CD8-positive, alpha-beta memory T cell (primary cell): ENCODE data around the gene PHF8. TPM values are rescaled to one million over a fixed set of nuclear protein-coding genes. Genes with fewer than 3 reads are reported as not detected.

ENCODE experiments used
- CTCF ChIA-PET: fragments of 350-600 bp; sonication (Branson Sonifier 250); formaldehyde crosslinking; loops from one replicate; lab custom pipeline; 2021; ENCODE audit warnings: antibody characterized with exemption; lab: Charles Lee
- POLR2A ChIA-PET: fragments of 350-600 bp; sonication (Branson Sonifier 250); formaldehyde crosslinking; loops from one replicate; lab custom pipeline; 2021; ENCODE audit warnings: antibody characterized with exemption; lab: Charles Lee
- DNase-seq, 5 donors: peaks; one replicate each; pipeline versions ENCODE4 v3.0.0 to v3.0.0-alpha.2; 2020 to 2022; ENCODE audit warnings: mixed read lengths in 1 of 5
- H3K27ac ChIP-seq: one replicate; pipeline ENCODE4 v1.7.0; 2013; ENCODE audit warnings: low read depth, mild to moderate bottlenecking, low read length, moderate library complexity
- H3K27me3 ChIP-seq: 2 replicates; pipeline ENCODE4 v1.7.0; 2013; ENCODE audit warnings: low read length, mild to moderate bottlenecking; ENCODE audit not compliant: insufficient read depth, poor library complexity, severe bottlenecking
- H3K36me3 ChIP-seq: 2 replicates; pipeline ENCODE4 v1.7.0; 2013; ENCODE audit warnings: mild to moderate bottlenecking, low read length, moderate library complexity; ENCODE audit not compliant: insufficient read depth
- H3K4me1 ChIP-seq: 2 replicates; pipeline ENCODE4 v1.7.0; 2013; ENCODE audit warnings: mild to moderate bottlenecking, low read length, moderate library complexity; ENCODE audit not compliant: insufficient read depth
- H3K4me3 ChIP-seq: 2 replicates; pipeline ENCODE4 v1.7.0; 2013; ENCODE audit warnings: mild to moderate bottlenecking, low read length
- H3K9me3 ChIP-seq: 2 replicates; pipeline ENCODE4 v1.7.0; 2013; ENCODE audit warnings: mild to moderate bottlenecking, low read length
- H3K27ac Mint-ChIP-seq, 8 donors: one replicate each; pipeline ENCODE4 v1.8.0; 2020 to 2021; ENCODE audit warnings: mixed read lengths in 8 of 8, mild to moderate bottlenecking in 6 of 8, inconsistent platforms in 3 of 8, moderate library complexity in 3 of 8
- H3K27me3 Mint-ChIP-seq, 2 donors: one replicate each; pipeline ENCODE4 v1.8.0; 2020 to 2021; ENCODE audit warnings: mixed read lengths in 2 of 2, mild to moderate bottlenecking in 1 of 2, moderate library complexity in 1 of 2
- H3K36me3 Mint-ChIP-seq, 3 donors: one replicate each; pipeline ENCODE4 v1.8.0; 2020 to 2021; ENCODE audit warnings: mixed read lengths in 3 of 3, inconsistent platforms in 1 of 3, mild to moderate bottlenecking in 1 of 3
- H3K4me1 Mint-ChIP-seq, 3 donors: one replicate each; pipeline ENCODE4 v1.8.0; 2020 to 2021; ENCODE audit warnings: mixed read lengths in 3 of 3, inconsistent platforms in 1 of 3, mild to moderate bottlenecking in 1 of 3
- H3K4me3 Mint-ChIP-seq, 7 donors: one replicate each; pipeline ENCODE4 v1.8.0; 2020 to 2021; ENCODE audit warnings: mixed read lengths in 7 of 7, mild to moderate bottlenecking in 6 of 7, moderate library complexity in 4 of 7, inconsistent platforms in 2 of 7
- H3K9me3 Mint-ChIP-seq, 5 donors: one replicate each; pipeline ENCODE4 v1.8.0; 2020 to 2022; ENCODE audit warnings: mixed read lengths in 5 of 5, mild to moderate bottlenecking in 3 of 5, moderate library complexity in 2 of 5, inconsistent platforms in 1 of 5
- polyA plus RNA-seq: library from polyadenylated mRNA; unstranded; fragments of 300-500 nt; fragmentation: Illumina TruSeq; gene quantifications from one replicate; pipeline ENCODE4 v1.2.3, GENCODE V29; 2021
- total RNA-seq, 2 experiments: library from RNA; stranded (reverse); gene quantifications; one replicate each; pipeline ENCODE4 v1.2.3, GENCODE V29; 2021

Gene PHF8
- total and polyA plus RNA-seq, 3 experiments from 2014 or later = 18.7 to 45.5 (median 42.7) TPM

DNA sequence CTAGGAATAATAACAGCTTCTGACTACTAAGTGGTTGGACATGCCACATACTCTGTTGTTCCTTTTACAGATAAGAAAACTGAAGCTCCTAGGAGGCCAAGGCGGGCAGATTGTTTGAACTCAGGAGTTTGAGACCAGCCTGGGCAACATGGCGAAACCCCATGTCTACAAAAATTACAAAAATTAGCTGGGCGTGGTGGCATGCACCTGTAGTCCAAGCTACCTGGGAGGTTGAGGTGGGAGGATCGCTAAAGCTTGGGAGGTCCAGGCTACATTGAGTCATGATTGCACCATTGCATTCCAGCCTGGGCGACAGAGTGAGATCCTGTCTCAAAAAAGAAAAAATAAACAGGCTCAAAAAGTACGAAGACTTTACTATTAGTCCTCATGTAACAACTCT is 30.6 kb upstream of the PHF8 start:
- peaks cover 0 to 15% (median 0%) of the 10 kb centered on the region in 3 donors for H3K36me3 Mint-ChIP-seq
- Histone ChIP-seq H3K27me3 (no peaks in the 10 kb centered on the region), H3K4me3 (no peak overlapping the region), H3K36me3 (no peaks in the 10 kb centered on the region), H3K9me3 (no peaks in the 10 kb centered on the region), H3K4me1 (no peaks in the 10 kb centered on the region), H3K27ac (no peak overlapping the region)
- ChIA-PET POLR2A (no interaction called here), CTCF (no interaction called here)
- H3K9me3 Mint-ChIP-seq = no peaks in the 10 kb centered on the region
- DNase-seq = no peak
- no peak overlapping the region for H3K27ac Mint-ChIP-seq
- H3K4me1 Mint-ChIP-seq = no peaks in the 10 kb centered on the region
- H3K27me3 Mint-ChIP-seq = no peaks in the 10 kb centered on the region
- no peak overlapping the region for H3K4me3 Mint-ChIP-seq

DNA sequence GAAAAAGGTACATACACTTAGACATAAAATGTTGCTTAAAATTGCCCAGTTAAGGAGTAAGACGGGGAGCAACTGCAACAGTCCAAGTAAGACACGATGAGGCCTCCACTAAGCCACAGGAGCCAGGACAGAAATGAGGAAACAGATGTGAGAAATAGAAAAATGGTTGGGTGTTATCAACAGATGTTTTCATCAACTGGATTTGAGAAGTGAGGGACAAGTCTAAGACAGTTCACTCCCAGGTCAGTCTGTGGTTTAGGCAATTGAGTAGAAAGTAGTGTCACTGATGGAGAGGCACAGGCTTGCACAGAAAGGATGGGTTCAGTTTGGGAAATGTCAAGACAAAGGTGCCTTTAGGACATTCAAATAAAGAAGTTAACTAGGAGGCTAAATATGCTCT is 23.5 kb upstream of the PHF8 start:
- H3K9me3 ChIP-seq = no peaks in the 10 kb centered on the region
- peaks cover 0 to 3% of the 10 kb centered on the region in 2 donors for H3K27me3 Mint-ChIP-seq
- H3K4me1 ChIP-seq = no peaks in the 10 kb centered on the region
- H3K4me1 Mint-ChIP-seq = no peaks in the 10 kb centered on the region
- H3K27ac ChIP-seq = no peak overlapping the region
- no peaks in the 10 kb centered on the region for H3K36me3 ChIP-seq
- H3K27ac Mint-ChIP-seq = peak overlapping the region in 1 of 8 donors; percentile 58
- ChIA-PET CTCF (no interaction called here), POLR2A (no interaction called here)
- no peak overlapping the region for H3K4me3 ChIP-seq
- H3K4me3 Mint-ChIP-seq = no peak overlapping the region
- H3K27me3 ChIP-seq = no peaks in the 10 kb centered on the region
- DNase-seq = no peak
- H3K9me3 Mint-ChIP-seq = no peaks in the 10 kb centered on the region
- peaks cover 0 to 4% (median 2%) of the 10 kb centered on the region in 3 donors for H3K36me3 Mint-ChIP-seq

DNA sequence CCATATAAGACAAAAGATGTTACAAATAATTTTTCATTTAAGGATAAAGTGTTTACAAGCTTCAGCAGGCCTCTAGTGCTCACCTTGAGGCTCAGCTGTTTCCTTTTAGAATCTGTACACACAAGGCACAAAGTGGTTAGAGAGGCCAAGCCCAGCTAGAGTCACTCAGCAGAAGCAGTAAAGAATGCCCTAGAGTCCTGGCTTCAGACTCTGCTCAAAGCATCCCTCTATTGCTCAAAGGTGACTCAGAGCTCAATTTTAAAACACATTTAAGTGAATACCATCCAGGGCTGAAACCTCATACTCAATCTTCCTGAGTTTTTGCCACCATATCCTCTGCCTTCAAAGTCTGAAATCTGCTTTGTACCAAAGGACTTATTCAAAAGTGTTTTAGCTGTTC is 22.6 kb upstream of the PHF8 start:
- peaks cover 0 to 4% (median 2%) of the 10 kb centered on the region in 3 donors for H3K36me3 Mint-ChIP-seq
- H3K27me3 Mint-ChIP-seq = peaks cover 0 to 3% of the 10 kb centered on the region in 2 donors
- Histone ChIP-seq H3K27ac (no peak overlapping the region), H3K36me3 (no peaks in the 10 kb centered on the region), H3K27me3 (no peaks in the 10 kb centered on the region), H3K9me3 (no peaks in the 10 kb centered on the region), H3K4me1 (no peaks in the 10 kb centered on the region), H3K4me3 (no peak overlapping the region)
- H3K4me3 Mint-ChIP-seq = no peak overlapping the region
- no peaks in the 10 kb centered on the region for H3K4me1 Mint-ChIP-seq
- no peak overlapping the region for H3K27ac Mint-ChIP-seq
- CTCF ChIA-PET = no interaction called here
- no peaks in the 10 kb centered on the region for H3K9me3 Mint-ChIP-seq
- DNase-seq = no peak
- POLR2A ChIA-PET = no interaction called here

DNA sequence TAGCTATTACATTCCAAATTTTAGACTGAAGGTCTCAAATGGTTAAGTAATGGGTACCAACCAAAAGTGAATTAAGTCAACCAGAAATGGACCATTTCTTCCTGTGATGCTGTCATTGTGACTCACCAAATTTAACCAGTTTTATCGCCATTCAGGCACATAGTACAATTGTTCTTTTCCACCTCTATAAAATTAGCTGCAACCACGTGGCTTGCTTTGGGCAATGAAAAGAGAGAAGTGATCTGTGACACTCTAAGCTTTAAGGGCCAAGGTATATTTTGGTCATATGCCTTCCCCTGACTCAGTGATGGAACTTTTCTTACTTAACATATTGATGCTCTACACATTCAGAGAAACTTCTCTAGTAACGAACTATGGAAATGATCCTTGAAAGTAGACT is 20.3 kb upstream of the PHF8 start:
- H3K27me3 Mint-ChIP-seq = peaks cover 0 to 3% of the 10 kb centered on the region in 2 donors
- H3K4me1 Mint-ChIP-seq = no peaks in the 10 kb centered on the region
- no peak overlapping the region for H3K4me3 Mint-ChIP-seq
- ChIA-PET CTCF (no interaction called here), POLR2A (no interaction called here)
- peaks cover 0 to 2% (median 0%) of the 10 kb centered on the region in 3 donors for H3K36me3 Mint-ChIP-seq
- Histone ChIP-seq H3K27me3 (no peaks in the 10 kb centered on the region), H3K36me3 (no peaks in the 10 kb centered on the region), H3K9me3 (no peaks in the 10 kb centered on the region), H3K27ac (no peak overlapping the region), H3K4me1 (no peaks in the 10 kb centered on the region), H3K4me3 (no peak overlapping the region)
- no peak for DNase-seq
- no peak overlapping the region for H3K27ac Mint-ChIP-seq
- H3K9me3 Mint-ChIP-seq = no peaks in the 10 kb centered on the region

DNA sequence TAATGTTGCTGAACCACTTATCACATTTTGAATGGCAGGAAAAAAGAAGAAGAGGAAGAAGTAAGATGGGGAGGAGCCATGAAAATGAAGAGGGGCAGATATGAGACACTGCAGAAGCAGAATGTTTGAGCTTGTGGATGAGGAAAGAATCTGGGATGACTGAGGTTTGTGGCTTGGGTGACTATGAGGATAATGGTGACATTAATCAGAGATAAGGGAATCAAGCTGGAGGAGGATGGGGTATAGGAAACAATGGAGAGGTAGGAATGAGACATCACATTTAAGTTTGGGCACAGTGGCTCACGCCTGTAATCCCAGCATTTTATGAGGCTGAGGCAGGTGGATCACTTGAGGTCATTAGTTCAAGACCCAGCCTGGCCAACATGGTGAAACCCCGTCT is 19.1 kb upstream of the PHF8 start:
- Mint-ChIP-seq H3K27me3 (peaks cover 0 to 3% of the 10 kb centered on the region in 2 donors), H3K4me3 (no peak overlapping the region), H3K9me3 (no peaks in the 10 kb centered on the region), H3K36me3 (peaks cover 0 to 2% (median 0%) of the 10 kb centered on the region in 3 donors), H3K4me1 (no peaks in the 10 kb centered on the region), H3K27ac (no peak overlapping the region)
- POLR2A ChIA-PET = no interaction called here
- Histone ChIP-seq H3K4me3 (no peak overlapping the region), H3K9me3 (no peaks in the 10 kb centered on the region), H3K27me3 (no peaks in the 10 kb centered on the region), H3K36me3 (no peaks in the 10 kb centered on the region), H3K4me1 (no peaks in the 10 kb centered on the region), H3K27ac (no peak overlapping the region)
- DNase-seq = no peak
- CTCF ChIA-PET = no interaction called here

DNA sequence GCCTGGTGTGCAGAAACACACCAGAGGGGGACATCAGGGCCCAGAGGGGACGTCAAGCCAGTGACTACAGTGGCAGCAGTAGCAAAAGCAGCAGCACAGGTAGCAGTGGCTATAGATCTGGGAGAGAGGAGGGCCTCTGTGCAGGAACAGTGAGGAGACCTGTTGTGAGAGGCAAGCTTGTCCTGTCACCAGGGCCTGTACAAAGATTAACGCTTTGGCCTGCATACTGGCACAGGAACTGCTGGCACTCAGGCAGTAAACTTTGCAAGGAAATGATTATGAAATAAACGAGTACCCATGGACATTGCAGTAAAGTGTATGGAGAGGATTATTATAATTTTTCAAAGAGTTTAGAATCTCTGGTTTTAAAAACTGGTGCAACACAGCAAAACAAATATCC is 5.5 kb upstream of the PHF8 start:
- no peaks in the 10 kb centered on the region for H3K9me3 Mint-ChIP-seq
- ChIA-PET CTCF (no interaction called here), POLR2A (no interaction called here)
- H3K27me3 ChIP-seq = no peaks in the 10 kb centered on the region
- peaks cover 0 to 2% of the 10 kb centered on the region in 2 donors for H3K27me3 Mint-ChIP-seq
- H3K36me3 ChIP-seq = no peaks in the 10 kb centered on the region
- H3K4me3 ChIP-seq = no peak overlapping the region
- H3K4me1 ChIP-seq = peaks cover 9% of the 10 kb centered on the region
- DNase-seq = no peak
- H3K27ac Mint-ChIP-seq = peak overlapping the region in 2 of 8 donors; percentile 38 to 74
- H3K4me1 Mint-ChIP-seq = peaks cover 6 to 9% (median 7%) of the 10 kb centered on the region in 3 donors
- H3K27ac ChIP-seq = no peak overlapping the region
- no peak overlapping the region for H3K4me3 Mint-ChIP-seq
- no peaks in the 10 kb centered on the region for H3K36me3 Mint-ChIP-seq
- H3K9me3 ChIP-seq = no peaks in the 10 kb centered on the region

DNA sequence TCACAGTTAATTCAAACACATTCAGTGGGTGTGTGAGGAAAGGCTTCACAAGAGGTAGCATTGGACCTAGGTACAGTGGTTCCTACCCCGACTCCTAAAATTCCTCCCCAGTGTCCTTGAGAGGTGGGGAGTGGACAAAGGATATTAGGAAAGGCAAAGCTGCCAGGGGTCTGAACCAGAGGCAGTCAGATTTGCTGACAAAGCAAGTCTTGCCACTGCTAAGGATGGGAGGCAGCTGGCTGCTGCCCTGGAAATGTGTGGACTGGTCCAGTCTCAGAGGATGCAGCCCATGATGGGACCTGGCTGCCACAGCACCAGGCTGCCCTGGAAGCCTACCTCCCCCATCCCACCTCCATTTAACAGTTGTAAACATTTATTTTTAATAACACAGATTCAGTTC is 4.1 kb upstream of the PHF8 start:
- peaks cover 9% of the 10 kb centered on the region for H3K4me1 ChIP-seq
- no peak overlapping the region for H3K27ac ChIP-seq
- POLR2A ChIA-PET = no interaction called here
- H3K4me3 Mint-ChIP-seq = no peak overlapping the region
- no peaks in the 10 kb centered on the region for H3K9me3 ChIP-seq
- no peak for DNase-seq
- peaks cover 0 to 2% of the 10 kb centered on the region in 2 donors for H3K27me3 Mint-ChIP-seq
- H3K4me3 ChIP-seq = no peak overlapping the region
- H3K9me3 Mint-ChIP-seq = no peaks in the 10 kb centered on the region
- peaks cover 0 to 6% (median 0%) of the 10 kb centered on the region in 3 donors for H3K36me3 Mint-ChIP-seq
- no peaks in the 10 kb centered on the region for H3K36me3 ChIP-seq
- no peak overlapping the region for H3K27ac Mint-ChIP-seq
- CTCF ChIA-PET = no interaction called here
- no peaks in the 10 kb centered on the region for H3K27me3 ChIP-seq
- H3K4me1 Mint-ChIP-seq = peaks cover 9 to 11% (median 9%) of the 10 kb centered on the region in 3 donors

DNA sequence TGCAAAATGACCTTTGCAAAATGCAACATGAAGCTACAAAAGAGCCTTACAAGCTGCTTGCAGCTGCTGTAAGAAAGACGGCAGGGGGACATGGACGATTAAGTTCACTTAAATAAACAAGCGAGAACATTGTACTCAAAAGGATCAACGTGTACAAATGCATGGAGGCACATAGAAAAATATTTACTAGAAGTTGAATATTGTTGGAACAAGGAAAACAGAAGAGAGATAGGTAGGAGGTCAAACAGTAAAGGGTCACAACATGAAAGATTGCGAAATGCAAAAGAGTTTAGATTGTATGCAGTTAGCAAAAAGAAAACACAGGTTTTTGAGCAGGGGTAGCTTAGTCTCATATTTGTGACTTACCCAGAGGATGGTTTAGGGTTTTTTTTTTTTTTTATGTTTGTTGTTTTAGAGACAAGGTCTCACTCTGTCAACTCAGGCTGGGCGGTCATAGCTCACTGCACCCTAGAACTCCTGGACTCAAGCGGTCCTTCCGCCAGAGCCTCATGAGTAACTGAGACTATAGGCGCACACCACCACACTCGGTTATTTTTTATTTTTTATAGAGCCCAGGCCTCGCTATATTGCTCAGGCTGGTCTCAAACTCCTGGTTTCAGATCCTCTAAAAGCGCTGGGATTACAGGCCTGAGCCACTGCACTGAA is 1.4 kb upstream of the PHF8 start:
- peak overlapping the region; percentile 81 for H3K27ac ChIP-seq
- ChIA-PET CTCF (no interaction called here), POLR2A (interaction anchor here (2.5 kb wide), 1 partner anchor 594 kb away, joined by 15 read pairs; no protein-coding TSS in a partner anchor)
- peaks cover 18 to 22% (median 21%) of the 10 kb centered on the region in 3 donors for H3K4me1 Mint-ChIP-seq
- H3K4me1 ChIP-seq = peaks cover 13% of the 10 kb centered on the region
- H3K4me3 Mint-ChIP-seq = peak overlapping the region in 5 of 7 donors; percentile 19 to 94 (median 89)
- peak overlapping the region; percentile 57 for H3K4me3 ChIP-seq
- peaks cover 0 to 2% of the 10 kb centered on the region in 2 donors for H3K27me3 Mint-ChIP-seq
- H3K9me3 Mint-ChIP-seq = no peaks in the 10 kb centered on the region
- no peaks in the 10 kb centered on the region for H3K36me3 ChIP-seq
- no peaks in the 10 kb centered on the region for H3K9me3 ChIP-seq
- H3K36me3 Mint-ChIP-seq = peaks cover 0 to 20% (median 0%) of the 10 kb centered on the region in 3 donors
- DNase-seq = no peak
- peak overlapping the region in 7 of 8 donors; percentile 82 to 100 (median 98) for H3K27ac Mint-ChIP-seq
- no peaks in the 10 kb centered on the region for H3K27me3 ChIP-seq
